KOPT-K1 (cell line): ENCODE measurements around the gene SAMD3.
"Not testable (repeated sequence)": the region's sequence is repeated elsewhere in the genome, so short reads cannot be mapped to it uniquely, and the experiment has no call there.

ENCODE experiments used
- H3K27ac ChIP-seq: fragments of 200-600 bp; sonication (generic); 2 replicates; pipeline ENCODE4 v1.5.1; 2016; ENCODE audit warnings: antibody characterized with exemption, mild to moderate bottlenecking, low read depth, low read length; ENCODE audit not compliant: poor library complexity, severe bottlenecking
- H3K36me3 ChIP-seq: fragments of 200-600 bp; sonication (generic); 2 replicates; pipeline ENCODE4 v1.5.1; 2017; ENCODE audit warnings: antibody characterized with exemption, mild to moderate bottlenecking, low read length, moderate library complexity; ENCODE audit not compliant: insufficient read depth
- H3K9me3 ChIP-seq: fragments of 200-600 bp; sonication (generic); 2 replicates; pipeline ENCODE4 v1.5.1; 2017; ENCODE audit warnings: antibody characterized with exemption, low read length, mild to moderate bottlenecking; ENCODE audit not compliant: insufficient read depth, poor library complexity, severe bottlenecking

SAMD3 gene

GRCh38 chr6:130222775-130223174, at the start of gene SAMD3:
Gene SAMD3, minus strand, starts transcription at chr6:130222951. Its CDS starts 7,678 bp downstream, at chr6:130215273.
- Histone ChIP-seq H3K27ac (no peak within 1 kb of the TSS), H3K9me3 (peaks cover 8% of the 10 kb centered on the region)

GRCh38 chr6:130269969-130270635, 47.4 kb upstream of the SAMD3 start:
- Histone ChIP-seq H3K36me3 (no peaks in the 10 kb centered on the region), H3K27ac (no peak overlapping the region), H3K9me3 (peaks cover 29% of the 10 kb centered on the region)

More at GRCh38 chr6:130222775-130223174, at the start of gene SAMD3:
- H3K36me3 ChIP-seq = no peaks in the 10 kb centered on the region

GRCh38 chr6:130265553-130265952, 42.8 kb upstream of the SAMD3 start:
- not testable (repeated sequence) for H3K27ac ChIP-seq, H3K36me3 ChIP-seq
- peaks cover 21% of the 10 kb centered on the region for H3K9me3 ChIP-seq

GRCh38 chr6:130262008-130262407, 39.3 kb upstream of the SAMD3 start:
- no peak overlapping the region for H3K27ac ChIP-seq
- H3K36me3 ChIP-seq = no peaks in the 10 kb centered on the region
- peaks cover 26% of the 10 kb centered on the region for H3K9me3 ChIP-seq

GRCh38 chr6:130261558-130261957, 38.8 kb upstream of the SAMD3 start:
- not testable (repeated sequence) for H3K36me3 ChIP-seq, H3K27ac ChIP-seq
- H3K9me3 ChIP-seq = peaks cover 22% of the 10 kb centered on the region

- H3K27ac ChIP-seq, H3K36me3 ChIP-seq: not testable (repeated sequence)
- H3K9me3 ChIP-seq = peaks cover 22% of the 10 kb centered on the region
Observed at GRCh38 chr6:130260614-130261241, 38.0 kb upstream of the SAMD3 start.

GRCh38 chr6:130260050-130260462, 37.3 kb upstream of the SAMD3 start:
- not testable (repeated sequence) for H3K27ac ChIP-seq, H3K36me3 ChIP-seq
- H3K9me3 ChIP-seq = peaks cover 22% of the 10 kb centered on the region

GRCh38 chr6:130259557-130259956, 36.8 kb upstream of the SAMD3 start:
- Histone ChIP-seq H3K27ac (no peak overlapping the region), H3K9me3 (peaks cover 22% of the 10 kb centered on the region), H3K36me3 (no peaks in the 10 kb centered on the region)

GRCh38 chr6:130259140-130259539, 36.4 kb upstream of the SAMD3 start:
- Histone ChIP-seq H3K36me3 (no peaks in the 10 kb centered on the region), H3K27ac (no peak overlapping the region)

GRCh38 chr6:130252527-130253237, 29.9 kb upstream of the SAMD3 start:
- Histone ChIP-seq H3K36me3 (no peaks in the 10 kb centered on the region), H3K27ac (no peak overlapping the region), H3K9me3 (no peaks in the 10 kb centered on the region)

More at GRCh38 chr6:130259140-130259539, 36.4 kb upstream of the SAMD3 start:
- H3K9me3 ChIP-seq = peaks cover 22% of the 10 kb centered on the region

- H3K9me3 ChIP-seq = no peaks in the 10 kb centered on the region
- H3K36me3 ChIP-seq = no peaks in the 10 kb centered on the region
- H3K27ac ChIP-seq = no peak overlapping the region
Observed at GRCh38 chr6:130245267-130245666, 22.5 kb upstream of the SAMD3 start.

- no peaks in the 10 kb centered on the region for H3K36me3 ChIP-seq
- H3K27ac ChIP-seq = no peak overlapping the region
- no peaks in the 10 kb centered on the region for H3K9me3 ChIP-seq
Observed at GRCh38 chr6:130244728-130245127, 22.0 kb upstream of the SAMD3 start.

- Histone ChIP-seq H3K9me3 (no peaks in the 10 kb centered on the region), H3K27ac (no peak overlapping the region), H3K36me3 (no peaks in the 10 kb centered on the region)
Observed at GRCh38 chr6:130240232-130240631, 17.5 kb upstream of the SAMD3 start.

- no peaks in the 10 kb centered on the region for H3K9me3 ChIP-seq
- H3K27ac ChIP-seq = no peak overlapping the region
- H3K36me3 ChIP-seq = no peaks in the 10 kb centered on the region
Observed at GRCh38 chr6:130239755-130240154, 17.0 kb upstream of the SAMD3 start.

- H3K27ac ChIP-seq = no peak overlapping the region
Observed at GRCh38 chr6:130233330-130233729, 10.6 kb upstream of the SAMD3 start.

More at GRCh38 chr6:130233330-130233729, 10.6 kb upstream of the SAMD3 start:
- H3K36me3 ChIP-seq = no peaks in the 10 kb centered on the region
- H3K9me3 ChIP-seq = no peaks in the 10 kb centered on the region
